Activated naive CD8-positive, alpha-beta T cell treated with anti-CD3 and anti-CD28 coated beads, Interleukin-2, amount 10 ng/mL, durations not matched to agents 7 days and 5 days (primary cell): Measurements from ENCODE around the gene ZNF516. TPM values are rescaled to one million over a fixed set of nuclear protein-coding genes. Genes with fewer than 3 reads are reported as not detected.
A peak's percentile ranks its signal among the peaks of the same experiment; 100 is the strongest.
"Not testable (repeated sequence)": the region's sequence is repeated elsewhere in the genome, so short reads cannot be mapped to it uniquely, and the experiment has no call there.

Experiments used
- ATAC-seq: fragments of 150-1000 bp; cut with Tn5 transposase; one replicate; pipeline ENCODE4 v1.10.0; 2021; ENCODE audit warnings: low read depth, moderate library complexity
- POLR2A ChIA-PET: fragments of 350-600 bp; sonication (Branson Sonifier 250); formaldehyde crosslinking; loops from one replicate; lab custom pipeline; 2021; ENCODE audit warnings: antibody characterized with exemption; lab: Charles Lee
- DNase-seq: peaks from one replicate; pipeline ENCODE4 v3.0.0; 2021
- H3K27ac Mint-ChIP-seq: one replicate; pipeline ENCODE4 v1.8.0; 2022; ENCODE audit warnings: mild to moderate bottlenecking, mixed read lengths
- H3K27me3 Mint-ChIP-seq: one replicate; pipeline ENCODE4 v1.8.0; 2022; ENCODE audit warnings: mild to moderate bottlenecking, moderate library complexity, mixed read lengths
- H3K36me3 Mint-ChIP-seq: one replicate; pipeline ENCODE4 v1.8.0; 2021; ENCODE audit warnings: mild to moderate bottlenecking, mixed read lengths
- H3K4me1 Mint-ChIP-seq: one replicate; pipeline ENCODE4 v1.8.0; 2021; ENCODE audit warnings: mixed read lengths
- H3K4me3 Mint-ChIP-seq: one replicate; pipeline ENCODE4 v1.8.0; 2022; ENCODE audit warnings: mild to moderate bottlenecking, moderate library complexity, mixed read lengths
- H3K9me3 Mint-ChIP-seq: one replicate; pipeline ENCODE4 v1.8.0; 2021; ENCODE audit warnings: mixed read lengths
- total RNA-seq, 2 experiments: library from RNA; stranded (reverse); gene quantifications; one replicate each; pipeline ENCODE4 v1.2.3, GENCODE V29; 2021

ZNF516 gene
- total RNA-seq, 2 experiments from 2014 or later, result 6.9 to 8.0 TPM

- Mint-ChIP-seq H3K9me3 (no peaks in the 10 kb centered on the region), H3K27ac (no peak overlapping the region), H3K4me3 (no peak overlapping the region), H3K36me3 (no peaks in the 10 kb centered on the region), H3K27me3 (no peaks in the 10 kb centered on the region), H3K4me1 (peaks cover 3% of the 10 kb centered on the region)
- ATAC-seq, result no peak
- no peak for DNase-seq
- POLR2A ChIA-PET, result no interaction called here
Observed at GRCh38 chr18:76482267-76482666, 12.8 kb downstream of the ZNF516 start.

GRCh38 chr18:76480913-76481312 is 14.1 kb downstream of the ZNF516 start:
- ATAC-seq (no peak), DNase-seq (no peak)
- POLR2A ChIA-PET, result interaction anchor here (1.0 kb wide), 1 partner anchor 12 kb away, joined by 6 read pairs; no protein-coding TSS in a partner anchor
- Mint-ChIP-seq H3K27me3 (no peaks in the 10 kb centered on the region), H3K27ac (no peak overlapping the region), H3K4me3 (no peak overlapping the region), H3K9me3 (no peaks in the 10 kb centered on the region), H3K36me3 (no peaks in the 10 kb centered on the region), H3K4me1 (peaks cover 12% of the 10 kb centered on the region)

DNA sequence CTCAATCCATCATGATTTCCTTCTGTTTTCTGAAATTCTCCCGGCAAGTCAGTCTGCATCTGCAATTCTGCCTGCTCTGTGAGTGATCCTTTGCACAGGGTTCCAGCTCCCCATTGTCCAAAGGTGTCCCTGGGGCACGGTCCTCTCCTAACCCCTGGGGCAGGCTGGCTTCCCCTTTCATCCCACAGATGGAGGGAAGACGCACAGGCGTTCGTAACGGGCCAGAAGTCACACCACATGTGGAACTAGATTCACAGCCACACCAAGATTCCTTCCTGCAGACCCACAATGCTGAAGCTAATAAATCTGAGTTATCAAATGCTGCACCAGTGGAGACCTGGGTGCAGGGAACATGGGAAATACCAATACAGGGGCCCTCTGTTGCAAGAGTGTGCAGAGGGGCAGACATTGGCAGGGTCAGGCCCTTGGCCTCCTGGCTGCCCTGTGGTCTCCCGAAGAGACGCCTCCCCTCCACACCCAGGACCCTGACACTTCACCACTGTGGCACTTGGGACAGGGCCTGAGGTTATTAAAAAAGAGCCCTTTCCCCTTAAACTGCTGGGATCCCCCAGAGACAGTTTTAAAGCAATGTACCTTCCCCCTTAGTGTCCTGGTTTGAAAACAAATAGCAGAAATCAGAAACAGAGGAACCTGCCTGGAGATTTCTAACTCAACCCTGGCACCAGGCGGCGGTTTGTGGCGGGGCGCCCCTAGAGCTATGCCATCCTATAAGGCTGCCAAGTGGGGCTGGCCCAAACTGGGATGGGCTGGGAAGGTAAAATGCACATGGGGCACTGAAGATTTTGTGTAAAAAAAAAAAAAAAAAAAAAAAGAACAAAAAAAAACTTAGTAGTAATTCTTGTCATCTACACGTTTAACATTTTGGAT is 15.4 kb downstream of the ZNF516 start:
- no peak for ATAC-seq
- H3K36me3 Mint-ChIP-seq, result no peaks in the 10 kb centered on the region
- H3K4me1 Mint-ChIP-seq, result peaks cover 14% of the 10 kb centered on the region
- POLR2A ChIA-PET, result no interaction called here
- DNase-seq, result no peak
- no peak overlapping the region for H3K27ac Mint-ChIP-seq
- H3K4me3 Mint-ChIP-seq, result no peak overlapping the region
- H3K27me3 Mint-ChIP-seq, result no peaks in the 10 kb centered on the region
- no peaks in the 10 kb centered on the region for H3K9me3 Mint-ChIP-seq

GRCh38 chr18:76476665-76477561 is 18.1 kb downstream of the ZNF516 start:
- DNase-seq, result no peak
- no peaks in the 10 kb centered on the region for H3K9me3 Mint-ChIP-seq
- no peak for ATAC-seq
- H3K27me3 Mint-ChIP-seq, result no peaks in the 10 kb centered on the region
- POLR2A ChIA-PET, result interaction anchor here (0.5 kb wide), 1 partner anchor 8 kb away, joined by 4 read pairs; no protein-coding TSS in a partner anchor
- H3K4me3 Mint-ChIP-seq, result peak overlapping the region; percentile 58
- peaks cover 24% of the 10 kb centered on the region for H3K4me1 Mint-ChIP-seq
- H3K36me3 Mint-ChIP-seq, result no peaks in the 10 kb centered on the region
- H3K27ac Mint-ChIP-seq, result no peak overlapping the region

- no peak overlapping the region for H3K27ac Mint-ChIP-seq
- no peaks in the 10 kb centered on the region for H3K36me3 Mint-ChIP-seq
- POLR2A ChIA-PET, result no interaction called here
Observed at GRCh38 chr18:76475450-76476194, 19.4 kb downstream of the ZNF516 start.

DNA sequence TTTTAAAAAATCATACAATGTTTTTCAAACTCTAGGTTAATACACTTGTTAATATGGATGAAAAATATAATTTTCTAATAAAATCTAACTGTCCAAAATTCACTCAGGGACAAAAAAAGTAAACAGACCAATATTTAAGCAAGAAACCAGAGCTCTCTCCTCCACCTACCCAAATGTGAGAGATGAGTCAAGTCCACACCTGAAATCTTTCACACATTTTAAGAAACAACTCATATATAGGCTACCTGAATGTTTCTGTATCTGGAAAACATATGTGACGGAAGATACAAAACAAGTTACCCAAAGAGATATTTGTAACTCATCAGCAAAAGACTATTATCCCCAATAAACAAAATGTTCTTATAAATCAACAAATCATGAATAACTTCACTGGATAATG is 20.2 kb downstream of the ZNF516 start:
- POLR2A ChIA-PET, result interaction anchor here (0.9 to 1.2 kb wide), 2 partner anchors 20 to 347 kb away, joined by 3 to 4 read pairs; partner anchors contain the start of genes ZNF236 and ZNF516
- H3K4me1 Mint-ChIP-seq, result peaks cover 26% of the 10 kb centered on the region
- H3K9me3 Mint-ChIP-seq, result no peaks in the 10 kb centered on the region
- H3K36me3 Mint-ChIP-seq, result no peaks in the 10 kb centered on the region
- H3K27ac Mint-ChIP-seq, result no peak overlapping the region
- H3K27me3 Mint-ChIP-seq, result no peaks in the 10 kb centered on the region
- no peak for ATAC-seq
- no peak overlapping the region for H3K4me3 Mint-ChIP-seq
- no peak for DNase-seq

More at GRCh38 chr18:76475450-76476194, 19.4 kb downstream of the ZNF516 start:
- Mint-ChIP-seq H3K27me3 (no peaks in the 10 kb centered on the region), H3K4me1 (peaks cover 26% of the 10 kb centered on the region), H3K4me3 (no peak overlapping the region), H3K9me3 (no peaks in the 10 kb centered on the region)
- DNase-seq, result no peak
- ATAC-seq, result no peak

GRCh38 chr18:76473521-76473920 is 21.5 kb downstream of the ZNF516 start:
- not testable (repeated sequence) for H3K36me3 Mint-ChIP-seq, H3K27ac Mint-ChIP-seq, H3K9me3 Mint-ChIP-seq, DNase-seq, H3K4me3 Mint-ChIP-seq, ATAC-seq, H3K27me3 Mint-ChIP-seq
- H3K4me1 Mint-ChIP-seq, result peaks cover 32% of the 10 kb centered on the region
- POLR2A ChIA-PET, result interaction anchor here (1.2 kb wide), 1 partner anchor 21 kb away, joined by 4 read pairs; the partner anchor contains the start of gene ZNF516

DNA sequence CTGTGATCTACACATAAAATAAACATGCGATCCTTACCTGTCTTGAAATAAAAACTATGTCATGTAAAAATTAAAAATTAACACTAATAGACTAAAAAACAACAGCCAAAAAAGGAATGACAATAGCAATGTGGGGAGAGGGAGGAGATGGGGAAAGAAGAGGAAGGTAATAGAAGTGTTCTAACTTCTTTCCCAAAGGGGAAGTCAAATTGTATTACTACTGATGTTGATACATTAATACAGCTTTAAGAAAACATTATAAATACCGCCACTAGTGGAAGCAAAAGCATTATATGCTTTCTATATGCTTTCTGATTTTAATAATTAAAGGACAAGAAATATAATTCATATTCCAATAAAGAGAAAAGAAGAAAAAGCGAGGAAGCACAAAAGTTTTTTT is 22.2 kb downstream of the ZNF516 start:
- Mint-ChIP-seq H3K27ac (no peak overlapping the region), H3K4me1 (peaks cover 39% of the 10 kb centered on the region), H3K9me3 (no peaks in the 10 kb centered on the region), H3K36me3 (no peaks in the 10 kb centered on the region), H3K27me3 (no peaks in the 10 kb centered on the region), H3K4me3 (no peak overlapping the region)
- ATAC-seq, result no peak
- POLR2A ChIA-PET, result no interaction called here
- DNase-seq, result no peak

DNA sequence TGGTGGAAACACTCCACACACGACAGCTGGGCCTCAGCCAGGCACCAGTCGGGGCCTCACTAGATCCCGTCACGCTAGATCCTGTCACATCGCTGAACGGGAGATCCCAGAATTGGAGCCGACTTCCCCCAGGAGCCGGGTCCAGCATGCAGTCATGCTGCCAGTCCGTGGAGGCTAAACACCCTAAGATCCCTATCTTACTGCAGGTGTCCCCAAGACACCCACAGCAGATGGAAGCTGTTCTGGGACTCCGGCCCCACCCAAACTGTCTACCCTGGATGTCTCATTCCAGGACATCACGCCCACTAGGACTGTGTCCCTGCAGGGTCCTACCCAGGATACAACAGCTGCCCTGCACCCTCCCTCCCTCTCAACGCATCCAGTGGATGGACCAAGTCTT is 23.4 kb downstream of the ZNF516 start:
- Mint-ChIP-seq H3K4me1 (peaks cover 40% of the 10 kb centered on the region), H3K4me3 (no peak overlapping the region), H3K9me3 (no peaks in the 10 kb centered on the region), H3K27ac (no peak overlapping the region), H3K36me3 (no peaks in the 10 kb centered on the region), H3K27me3 (no peaks in the 10 kb centered on the region)
- ATAC-seq (no peak), DNase-seq (no peak)
- POLR2A ChIA-PET, result no interaction called here

DNA sequence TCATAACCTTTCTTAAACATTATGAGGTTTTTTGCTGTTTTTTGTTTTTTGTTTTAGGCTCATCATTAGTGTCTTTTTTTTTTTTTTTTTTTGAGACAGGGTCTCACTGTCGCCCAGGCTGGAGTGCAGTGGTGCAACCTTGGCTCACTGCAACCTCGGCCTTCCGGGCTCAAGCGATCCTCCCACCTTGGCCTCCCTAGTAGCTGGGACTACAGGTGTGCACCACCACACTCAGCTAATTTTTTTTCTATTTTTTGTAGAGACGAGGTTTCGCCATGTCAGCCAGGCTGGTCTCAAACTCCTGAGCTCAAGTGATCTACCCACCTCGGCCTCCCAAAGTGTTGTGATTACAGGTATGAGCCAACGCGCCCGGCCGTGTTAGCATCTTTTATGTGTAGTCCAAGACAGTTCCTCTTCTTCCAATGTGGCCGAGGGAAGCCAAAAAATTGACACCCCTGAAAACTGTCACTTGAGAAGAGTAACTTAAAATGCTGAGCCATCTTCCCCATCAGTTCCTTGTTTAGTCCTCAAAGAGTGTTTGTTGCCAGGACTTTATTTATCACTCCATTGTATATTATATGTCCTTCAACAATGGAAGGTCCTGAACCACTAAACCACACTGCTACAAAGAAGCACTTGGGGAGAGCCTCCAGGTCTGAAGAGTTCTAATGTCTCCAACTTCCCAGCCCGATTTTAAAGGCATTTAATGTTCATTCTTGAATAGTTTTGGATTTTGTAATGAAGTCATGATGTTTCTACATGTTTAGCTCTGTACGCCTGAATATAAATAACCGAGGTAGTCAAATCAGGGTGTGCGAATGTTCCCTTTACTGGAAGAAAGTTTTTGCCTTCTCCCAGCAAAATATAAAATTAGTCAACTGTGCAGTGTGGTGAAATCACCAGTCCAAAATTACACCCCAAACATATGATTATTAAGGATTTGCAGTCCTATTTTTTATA is 26.4 kb downstream of the ZNF516 start:
- Mint-ChIP-seq H3K9me3 (no peaks in the 10 kb centered on the region), H3K4me3 (peak overlapping the region; percentile 85), H3K4me1 (peaks cover 29% of the 10 kb centered on the region), H3K36me3 (no peaks in the 10 kb centered on the region), H3K27me3 (no peaks in the 10 kb centered on the region), H3K27ac (peak overlapping the region; percentile 91)
- no peak for ATAC-seq
- POLR2A ChIA-PET, result interaction anchor here (0.7 kb wide), 4 partner anchors 8 to 735 kb away, joined by 3 to 6 read pairs (median 5); no protein-coding TSS in a partner anchor
- no peak for DNase-seq

- Mint-ChIP-seq H3K4me3 (peak overlapping the region; percentile 85), H3K9me3 (no peaks in the 10 kb centered on the region), H3K4me1 (peaks cover 27% of the 10 kb centered on the region), H3K36me3 (no peaks in the 10 kb centered on the region), H3K27ac (peak overlapping the region; percentile 91), H3K27me3 (no peaks in the 10 kb centered on the region)
- DNase-seq (peak; percentile 45), ATAC-seq (peak; percentile 72)
- POLR2A ChIA-PET, result interaction anchor here (0.7 to 1.7 kb wide), 2 partner anchors 26 to 736 kb away, joined by 3 to 6 read pairs; no protein-coding TSS in a partner anchor
Observed at GRCh38 chr18:76467371-76468190, 27.5 kb downstream of the ZNF516 start.
